H9 (cell line): Measurements from ENCODE around the gene DTX4. TPM values are rescaled to one million over a fixed set of nuclear protein-coding genes. Genes with fewer than 3 reads are reported as not detected.

Experiments used
- DNase-seq: peaks from one replicate; pipeline ENCODE4 v3.0.0-alpha.2; 2017
- H2AFZ ChIP-seq: one replicate; pipeline ENCODE4 v1.6.1; 2013; ENCODE audit warnings: mild to moderate bottlenecking, low read length, control low read depth, moderate library complexity
- H2AK5ac ChIP-seq: 2 replicates; pipeline ENCODE4 v1.6.1; 2013; ENCODE audit warnings: low read length, control low read depth, mixed read lengths; ENCODE audit not compliant: insufficient read length
- H2BK120ac ChIP-seq: one replicate; pipeline ENCODE4 v1.6.1; 2013; ENCODE audit warnings: low read depth, mild to moderate bottlenecking, low read length, control low read depth, inconsistent platforms; ENCODE audit not compliant: poor library complexity, severe bottlenecking
- H2BK12ac ChIP-seq: 2 replicates; pipeline ENCODE4 v1.6.1; 2013; ENCODE audit warnings: low read length, control low read depth, mixed read lengths, low read depth; ENCODE audit not compliant: insufficient read length
- H2BK15ac ChIP-seq: 2 replicates; pipeline ENCODE4 v1.6.1; 2013; ENCODE audit warnings: low read depth, low read length, control low read depth
- H2BK20ac ChIP-seq: one replicate; pipeline ENCODE4 v1.6.1; 2013; ENCODE audit warnings: low read depth, mild to moderate bottlenecking, low read length, control low read depth, inconsistent platforms; ENCODE audit not compliant: poor library complexity, severe bottlenecking
- H2BK5ac ChIP-seq: 2 replicates; pipeline ENCODE4 v1.6.1; 2013; ENCODE audit warnings: low read length, control low read depth, mixed read lengths; ENCODE audit not compliant: insufficient read length
- H3K14ac ChIP-seq: 2 replicates; pipeline ENCODE4 v1.6.1; 2013; ENCODE audit warnings: low read length, control low read depth; ENCODE audit not compliant: insufficient read depth
- H3K18ac ChIP-seq: 2 replicates; pipeline ENCODE4 v1.6.1; 2013; ENCODE audit warnings: low read depth, mild to moderate bottlenecking, mixed read lengths, low read length, control low read depth; ENCODE audit not compliant: insufficient read length
- H3K23ac ChIP-seq: 2 replicates; pipeline ENCODE4 v1.6.1; 2013; ENCODE audit warnings: low read length, control low read depth, mixed read lengths, low read depth; ENCODE audit not compliant: insufficient read length
- H3K23me2 ChIP-seq: 2 replicates; pipeline ENCODE4 v1.6.1; 2013; ENCODE audit warnings: low read depth, mild to moderate bottlenecking, mixed read lengths, low read length, control low read depth; ENCODE audit not compliant: insufficient read length, poor library complexity, severe bottlenecking
- H3K27ac ChIP-seq: 2 replicates; pipeline ENCODE4 v1.5.1; 2013; ENCODE audit warnings: low read length, control low read depth, mixed read lengths, low read depth; ENCODE audit not compliant: insufficient read length
- H3K27me3 ChIP-seq: 2 replicates; pipeline ENCODE4 v1.6.1; 2013; ENCODE audit warnings: low read length, control low read depth, inconsistent platforms; ENCODE audit not compliant: insufficient read depth
- H3K4ac ChIP-seq: 2 replicates; pipeline ENCODE4 v1.6.1; 2013; ENCODE audit warnings: low read depth, mild to moderate bottlenecking, control low read depth, inconsistent platforms, low read length, moderate library complexity
- H3K4me1 ChIP-seq: 2 replicates; pipeline ENCODE4 v1.6.1; 2013; ENCODE audit warnings: low read length, control low read depth, inconsistent platforms; ENCODE audit not compliant: insufficient read depth
- H3K4me2 ChIP-seq: 2 replicates; pipeline ENCODE4 v1.6.1; 2013; ENCODE audit warnings: low read length, control low read depth, mixed read lengths; ENCODE audit not compliant: insufficient read length, insufficient read depth
- H3K56ac ChIP-seq: 2 replicates; pipeline ENCODE4 v1.6.1; 2013; ENCODE audit warnings: low read depth, mild to moderate bottlenecking, mixed read lengths, low read length, control low read depth; ENCODE audit not compliant: insufficient read length
- H3K79me1 ChIP-seq: 2 replicates; pipeline ENCODE4 v1.6.1; 2013; ENCODE audit warnings: low read depth, mild to moderate bottlenecking, moderate library complexity, low read length, control low read depth, inconsistent platforms; ENCODE audit not compliant: insufficient read depth, poor library complexity, severe bottlenecking
- H3K79me2 ChIP-seq: 2 replicates; pipeline ENCODE4 v1.6.1; 2013; ENCODE audit warnings: low read length, control low read depth, inconsistent platforms; ENCODE audit not compliant: insufficient read depth
- H3K9ac ChIP-seq: 2 replicates; pipeline ENCODE4 v1.6.1; 2013; ENCODE audit warnings: low read length, control low read depth, mixed read lengths; ENCODE audit not compliant: insufficient read length; ENCODE audit errors: extremely low read depth
- H3K9me3 ChIP-seq: one replicate; pipeline ENCODE4 v1.6.1; 2013; ENCODE audit warnings: low read depth, low read length, inconsistent platforms; ENCODE audit not compliant: control insufficient read depth
- H3T11ph ChIP-seq: one replicate; pipeline ENCODE4 v1.6.1; 2013; ENCODE audit warnings: mild to moderate bottlenecking, low read length, control low read depth, inconsistent platforms
- H4K20me1 ChIP-seq: one replicate; pipeline ENCODE4 v1.6.1; 2013; ENCODE audit not compliant: control insufficient read depth, insufficient read length, insufficient read depth
- H4K5ac ChIP-seq: 2 replicates; pipeline ENCODE4 v1.6.1; 2013; ENCODE audit warnings: low read depth, mild to moderate bottlenecking, mixed read lengths, low read length, control low read depth; ENCODE audit not compliant: insufficient read length
- H4K8ac ChIP-seq: replicated peaks from 2 replicates; pipeline ENCODE4 v1.6.1; 2013; ENCODE audit warnings: low read length, control low read depth, mixed read lengths, low read depth; ENCODE audit not compliant: insufficient read length
- H4K91ac ChIP-seq: 2 replicates; pipeline ENCODE4 v1.6.1; 2013; ENCODE audit warnings: low read depth, mild to moderate bottlenecking, moderate library complexity, mixed read lengths, low read length, control low read depth; ENCODE audit not compliant: insufficient read length
- H3K27ac Mint-ChIP-seq, 3 experiments: 2 replicates in 2 of 3; 3 replicates in 1 of 3; pipeline ENCODE4 v1.8.0; 2020 to 2021; ENCODE audit warnings: mixed read lengths in 3 of 3, mild to moderate bottlenecking in 1 of 3, moderate library complexity in 1 of 3
- H3K27me3 Mint-ChIP-seq: 2 replicates; pipeline ENCODE4 v1.8.0; 2021; ENCODE audit warnings: low read depth, mild to moderate bottlenecking, moderate library complexity, mixed read lengths
- H3K36me3 Mint-ChIP-seq, 3 experiments: 2 replicates in 2 of 3; 3 replicates in 1 of 3; pipeline ENCODE4 v1.8.0; 2020 to 2021; ENCODE audit warnings: low read depth in 3 of 3, mixed read lengths in 3 of 3; ENCODE audit not compliant: insufficient read depth in 1 of 3
- H3K4me1 Mint-ChIP-seq, 2 experiments: 2 replicates each; pipeline ENCODE4 v1.8.0; 2020; ENCODE audit warnings: mixed read lengths in 2 of 2
- H3K4me3 Mint-ChIP-seq, 2 experiments: 2 replicates in 1 of 2; 3 replicates in 1 of 2; pipeline ENCODE4 v1.8.0; 2020 to 2021; ENCODE audit warnings: mild to moderate bottlenecking in 2 of 2, mixed read lengths in 2 of 2, moderate library complexity in 1 of 2
- H3K9me3 Mint-ChIP-seq, 2 experiments: 2 replicates in 1 of 2; 3 replicates in 1 of 2; pipeline ENCODE4 v1.8.0; 2020; ENCODE audit warnings: mild to moderate bottlenecking in 2 of 2, mixed read lengths in 2 of 2, moderate library complexity in 1 of 2
- CTCF ChIP-seq: fragments of 200-600 bp; sonication (generic); conservative IDR thresholded peaks from 3 replicates; pipeline ENCODE4 v1.8.0; 2021; ENCODE audit warnings: antibody characterized with exemption, mild to moderate bottlenecking
- WGBS: extraction: QIAGEN DNeasy Blood & Tissue Kit; methylation state at CpG from one replicate; pipeline ENCODE4 v1.1.7; 2013; ENCODE audit warnings: missing lambda C conversion rate, low lambda C conversion rate, mixed read lengths; ENCODE audit not compliant: insufficient read length; ENCODE audit errors: extremely low coverage; 5-methylcytosine and 5-hydroxymethylcytosine counted together
- total RNA-seq: library from RNA; stranded (reverse); gene quantifications from 2 replicates; pipeline ENCODE4 v1.2.1, GENCODE V29; 2021

DTX4 gene
- total RNA-seq, 1 experiment from 2014 or later = 13.0 TPM

- Mint-ChIP-seq H3K9me3 (peaks cover 10% of the 10 kb centered on the region in 2 experiments; a peak in 3 of 5 replicates), H3K36me3 (peaks cover 15 to 30% (median 24%) of the 10 kb centered on the region in 3 experiments; a peak in 6 of 7 replicates), H3K27ac (no peak overlapping the region), H3K4me3 (peak overlapping the region in 1 of 2 experiments; percentile 24; a peak in 2 of 5 replicates), H3K27me3 (peaks cover 2% of the 10 kb centered on the region), H3K4me1 (peaks cover 32 to 41% of the 10 kb centered on the region in 2 experiments)
- peaks cover 18% of the 10 kb centered on the region for H3K23me2 ChIP-seq
- H4K8ac ChIP-seq = no peak overlapping the region
- no peaks in the 10 kb centered on the region for H3K27me3 ChIP-seq
- H2BK15ac ChIP-seq = no peak overlapping the region
- no peak for DNase-seq
- H3K14ac ChIP-seq = no peak overlapping the region
- no peak overlapping the region for H2BK5ac ChIP-seq
- TF ChIP-seq CTCF = no peak
- H2AK5ac ChIP-seq = no peak overlapping the region
- H3K27ac ChIP-seq = no peak overlapping the region
- WGBS = no CpG with 5 or more reads among the region's 7 CpGs
- H2BK12ac ChIP-seq = no peak overlapping the region
- no peaks in the 10 kb centered on the region for H4K20me1 ChIP-seq
- H3K4me2 ChIP-seq = peak overlapping the region; percentile 52
- H4K5ac ChIP-seq = no peak overlapping the region
- no peak overlapping the region for H3K18ac ChIP-seq
- H3K9me3 ChIP-seq = no peaks in the 10 kb centered on the region
- H2BK120ac ChIP-seq = no peak overlapping the region
- H4K91ac ChIP-seq = no peak overlapping the region
- H2AFZ ChIP-seq = no peak overlapping the region
- H2BK20ac ChIP-seq = no peak overlapping the region
- no peak overlapping the region for H3T11ph ChIP-seq
- H3K9ac ChIP-seq = no peak overlapping the region
- H3K4ac ChIP-seq = no peak overlapping the region
- no peak overlapping the region for H3K23ac ChIP-seq
- H3K79me1 ChIP-seq = no peaks in the 10 kb centered on the region
- H3K79me2 ChIP-seq = no peaks in the 10 kb centered on the region; the same call in 1 of the 2 replicates
- peaks cover 3% of the 10 kb centered on the region for H3K4me1 ChIP-seq
- no peak overlapping the region for H3K56ac ChIP-seq
These were observed 2.7 kb downstream of the DTX4 start for GRCh38 chr11:59174664-59175033.
